Uterus (tissue), 2 donors: ENCODE results near the gene TMBIM1.

Experiments used
- POLR2A ChIP-seq, 2 donors: fragments of 450-650 bp; IDR thresholded peaks; one replicate each; pipeline ENCODE4 v1.6.1; 2016; ENCODE audit warnings: antibody characterized with exemption in 2 of 2, mild to moderate bottlenecking in 1 of 2, moderate library complexity in 1 of 2
- TF ChIP-seq, protein P1 (sequence below), 4 experiments: fragments of 200-600 bp in 2 of 4; fragments of 450-650 bp in 2 of 4; sonication (generic) in 2 of 4; IDR thresholded peaks; one replicate each; pipeline ENCODE4 v1.5.1; 2016 to 2019; ENCODE audit warnings: antibody characterized with exemption in 4 of 4, mild to moderate bottlenecking in 2 of 4, moderate library complexity in 1 of 4

DNA sequence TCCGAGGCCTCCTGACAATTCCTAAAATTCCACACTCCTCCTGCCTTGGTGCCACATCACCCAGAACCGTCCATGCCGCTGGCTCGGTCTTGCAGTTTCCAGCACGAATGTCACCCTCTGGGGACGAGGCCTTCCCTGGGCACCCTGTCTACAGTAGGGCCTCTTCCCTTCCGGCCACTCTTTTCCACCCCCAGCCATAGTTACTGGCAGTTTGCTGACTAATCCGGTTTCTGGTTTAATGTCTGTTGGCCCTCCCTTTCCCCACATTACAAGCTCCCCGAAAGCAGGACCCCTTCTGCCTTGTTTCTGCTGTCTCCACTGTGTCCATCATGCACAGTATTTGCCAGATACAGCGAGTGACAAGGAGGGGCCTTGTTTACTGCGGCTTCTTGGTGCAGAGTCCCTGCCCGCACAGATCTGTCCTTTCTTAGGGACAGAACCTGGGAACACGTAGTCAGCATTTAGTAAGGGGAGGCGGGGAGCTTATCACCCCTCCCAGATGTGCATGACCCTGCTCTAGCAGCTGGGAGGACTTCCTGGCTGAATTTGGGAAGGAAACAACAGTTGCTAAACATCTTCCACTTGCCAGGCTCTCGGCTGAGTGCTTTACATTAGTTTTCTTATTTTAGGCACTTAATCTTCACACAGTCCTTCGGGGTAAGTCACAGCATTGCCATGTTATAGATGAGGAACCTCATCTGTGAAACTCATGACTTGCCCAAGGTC is 40.8 kb upstream of the TMBIM1 start:
- TF ChIP-seq, protein P1, sequence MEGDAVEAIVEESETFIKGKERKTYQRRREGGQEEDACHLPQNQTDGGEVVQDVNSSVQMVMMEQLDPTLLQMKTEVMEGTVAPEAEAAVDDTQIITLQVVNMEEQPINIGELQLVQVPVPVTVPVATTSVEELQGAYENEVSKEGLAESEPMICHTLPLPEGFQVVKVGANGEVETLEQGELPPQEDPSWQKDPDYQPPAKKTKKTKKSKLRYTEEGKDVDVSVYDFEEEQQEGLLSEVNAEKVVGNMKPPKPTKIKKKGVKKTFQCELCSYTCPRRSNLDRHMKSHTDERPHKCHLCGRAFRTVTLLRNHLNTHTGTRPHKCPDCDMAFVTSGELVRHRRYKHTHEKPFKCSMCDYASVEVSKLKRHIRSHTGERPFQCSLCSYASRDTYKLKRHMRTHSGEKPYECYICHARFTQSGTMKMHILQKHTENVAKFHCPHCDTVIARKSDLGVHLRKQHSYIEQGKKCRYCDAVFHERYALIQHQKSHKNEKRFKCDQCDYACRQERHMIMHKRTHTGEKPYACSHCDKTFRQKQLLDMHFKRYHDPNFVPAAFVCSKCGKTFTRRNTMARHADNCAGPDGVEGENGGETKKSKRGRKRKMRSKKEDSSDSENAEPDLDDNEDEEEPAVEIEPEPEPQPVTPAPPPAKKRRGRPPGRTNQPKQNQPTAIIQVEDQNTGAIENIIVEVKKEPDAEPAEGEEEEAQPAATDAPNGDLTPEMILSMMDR (IDR thresholded peaks at IDR 0.05), result no peak
- no peak for TF ChIP-seq POLR2A (IDR thresholded peaks at IDR 0.05)
